Trophoblast cell (in vitro differentiated cells and primary cell): ENCODE measurements around the gene UNC13A.
A peak's percentile ranks its signal among the peaks of the same experiment; 100 is the strongest.

Source experiments
- DNase-seq, 2 donors: peaks; one replicate each; pipeline ENCODE4 v3.0.0-alpha.2; 2016
- H2AFZ ChIP-seq: 2 replicates; pipeline ENCODE4 v1.6.1; 2013; ENCODE audit warnings: low read length, moderate library complexity, mild to moderate bottlenecking; ENCODE audit not compliant: insufficient read depth, poor library complexity
- H2AK5ac ChIP-seq: 2 replicates; pipeline ENCODE4 v1.6.1; 2013; ENCODE audit warnings: mild to moderate bottlenecking, low read length
- H2BK120ac ChIP-seq: 2 replicates; pipeline ENCODE4 v1.6.1; 2013; ENCODE audit warnings: low read length, mild to moderate bottlenecking, moderate library complexity; ENCODE audit not compliant: insufficient read depth, poor library complexity
- H2BK12ac ChIP-seq: 2 replicates; pipeline ENCODE4 v1.6.1; 2013; ENCODE audit warnings: mild to moderate bottlenecking, low read length, moderate library complexity
- H2BK5ac ChIP-seq: 2 replicates; pipeline ENCODE4 v1.6.1; 2013; ENCODE audit warnings: low read length, low read depth, moderate library complexity, mild to moderate bottlenecking; ENCODE audit not compliant: poor library complexity
- H3K14ac ChIP-seq: 2 replicates; pipeline ENCODE4 v1.6.1; 2013; ENCODE audit warnings: mild to moderate bottlenecking, low read length
- H3K18ac ChIP-seq: 2 replicates; pipeline ENCODE4 v1.6.1; 2013; ENCODE audit warnings: mild to moderate bottlenecking, low read length
- H3K23ac ChIP-seq: 2 replicates; pipeline ENCODE4 v1.6.1; 2013; ENCODE audit warnings: low read length
- H3K27ac ChIP-seq: 2 replicates; pipeline ENCODE4 v1.5.1; 2013; ENCODE audit warnings: low read depth, mild to moderate bottlenecking, inconsistent platforms, low read length, moderate library complexity
- H3K27me3 ChIP-seq: 2 replicates; pipeline ENCODE4 v1.6.1; 2013; ENCODE audit warnings: inconsistent platforms, mild to moderate bottlenecking, low read length, moderate library complexity; ENCODE audit not compliant: insufficient read depth
- H3K36me3 ChIP-seq, 2 experiments: 1 replicate in 1 of 2; 2 replicates in 1 of 2; pipeline ENCODE4 v1.6.1; 2013; ENCODE audit warnings: low read length in 2 of 2, mild to moderate bottlenecking in 2 of 2, moderate library complexity in 1 of 2; ENCODE audit not compliant: insufficient read depth in 2 of 2, control insufficient read depth in 1 of 2
- H3K4ac ChIP-seq: 2 replicates; pipeline ENCODE4 v1.6.1; 2013; ENCODE audit warnings: low read depth, mild to moderate bottlenecking, low read length, moderate library complexity
- H3K4me1 ChIP-seq, 2 experiments: 1 replicate in 1 of 2; 2 replicates in 1 of 2; pipeline ENCODE4 v1.6.1; 2013; ENCODE audit warnings: low read length in 2 of 2, mild to moderate bottlenecking in 2 of 2, moderate library complexity in 1 of 2; ENCODE audit not compliant: insufficient read depth in 2 of 2, control insufficient read depth in 1 of 2
- H3K4me2 ChIP-seq: 2 replicates; pipeline ENCODE4 v1.6.1; 2013; ENCODE audit warnings: inconsistent platforms, mild to moderate bottlenecking, low read length, moderate library complexity
- H3K4me3 ChIP-seq: 2 replicates; pipeline ENCODE4 v1.5.1; 2013; ENCODE audit warnings: mild to moderate bottlenecking, low read depth, low read length, inconsistent platforms
- H3K79me1 ChIP-seq: one replicate; pipeline ENCODE4 v1.6.1; 2013; ENCODE audit warnings: low read length
- H3K79me2 ChIP-seq: 2 replicates; pipeline ENCODE4 v1.6.1; 2013; ENCODE audit warnings: low read length, mild to moderate bottlenecking; ENCODE audit not compliant: control insufficient read depth, insufficient read depth, poor library complexity
- H3K9ac ChIP-seq: 2 replicates; pipeline ENCODE4 v1.6.1; 2013; ENCODE audit warnings: mild to moderate bottlenecking, low read length
- H3K9me3 ChIP-seq: 2 replicates; pipeline ENCODE4 v1.6.1; 2013; ENCODE audit warnings: low read depth, mild to moderate bottlenecking, control low read depth, inconsistent platforms, low read length; ENCODE audit not compliant: insufficient read depth
- H4K12ac ChIP-seq: 2 replicates; pipeline ENCODE4 v1.6.1; 2013; ENCODE audit warnings: low read depth, mild to moderate bottlenecking, low read length, moderate library complexity
- H4K8ac ChIP-seq: 2 replicates; pipeline ENCODE4 v1.6.1; 2013; ENCODE audit warnings: low read depth, mild to moderate bottlenecking, low read length, moderate library complexity
- H4K91ac ChIP-seq: one replicate; pipeline ENCODE4 v1.6.1; 2013; ENCODE audit warnings: low read depth, mild to moderate bottlenecking, low read length, moderate library complexity
- WGBS: extraction: QIAGEN DNeasy Blood & Tissue Kit; methylation state at CpG from one replicate; pipeline ENCODE4 v1.1.7; 2013; ENCODE audit warnings: missing lambda C conversion rate; ENCODE audit not compliant: insufficient read length, insufficient coverage; ENCODE audit errors: extremely low coverage; 5-methylcytosine and 5-hydroxymethylcytosine counted together

UNC13A gene

DNA sequence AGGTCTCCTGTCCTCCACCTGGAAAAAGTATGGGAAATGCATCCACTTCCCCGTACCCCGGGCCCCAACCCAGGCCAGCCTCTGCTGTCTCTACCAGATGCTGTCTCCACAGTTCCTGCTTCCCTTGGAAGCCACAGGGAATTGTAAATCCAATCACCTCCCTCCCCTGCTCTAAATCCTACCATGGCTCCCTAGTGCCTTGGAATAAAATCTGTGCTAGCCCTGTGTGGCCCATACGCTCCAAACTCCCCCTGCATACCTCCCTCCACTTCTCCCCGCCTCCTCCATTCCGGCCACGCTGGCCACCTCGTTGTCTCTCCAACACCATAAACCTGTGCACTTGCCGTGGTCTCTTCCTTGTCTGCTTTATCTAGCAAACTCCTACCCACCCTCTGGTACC, 31.2 kb downstream of the UNC13A start:
- Histone ChIP-seq H4K8ac (no peak overlapping the region), H3K27ac (no peak overlapping the region), H3K4ac (no peak overlapping the region), H4K12ac (no peak overlapping the region), H3K4me2 (no peak overlapping the region), H3K79me1 (no peaks in the 10 kb centered on the region), H2AK5ac (no peak overlapping the region), H3K4me3 (no peak overlapping the region), H3K27me3 (no peaks in the 10 kb centered on the region), H3K9me3 (peaks cover 3% of the 10 kb centered on the region), H3K18ac (no peak overlapping the region), H3K14ac (no peak overlapping the region), H2BK12ac (no peak overlapping the region), H3K9ac (no peak overlapping the region), H3K4me1 (no peaks in the 10 kb centered on the region), H4K91ac (no peak overlapping the region), H3K23ac (no peak overlapping the region), H3K36me3 (no peaks in the 10 kb centered on the region), H3K79me2 (no peaks in the 10 kb centered on the region), H2BK5ac (no peak overlapping the region), H2BK120ac (no peak overlapping the region), H2AFZ (no peak overlapping the region)
- no peak for DNase-seq
- WGBS = no CpG with 5 or more reads among the region's 8 CpGs

DNA sequence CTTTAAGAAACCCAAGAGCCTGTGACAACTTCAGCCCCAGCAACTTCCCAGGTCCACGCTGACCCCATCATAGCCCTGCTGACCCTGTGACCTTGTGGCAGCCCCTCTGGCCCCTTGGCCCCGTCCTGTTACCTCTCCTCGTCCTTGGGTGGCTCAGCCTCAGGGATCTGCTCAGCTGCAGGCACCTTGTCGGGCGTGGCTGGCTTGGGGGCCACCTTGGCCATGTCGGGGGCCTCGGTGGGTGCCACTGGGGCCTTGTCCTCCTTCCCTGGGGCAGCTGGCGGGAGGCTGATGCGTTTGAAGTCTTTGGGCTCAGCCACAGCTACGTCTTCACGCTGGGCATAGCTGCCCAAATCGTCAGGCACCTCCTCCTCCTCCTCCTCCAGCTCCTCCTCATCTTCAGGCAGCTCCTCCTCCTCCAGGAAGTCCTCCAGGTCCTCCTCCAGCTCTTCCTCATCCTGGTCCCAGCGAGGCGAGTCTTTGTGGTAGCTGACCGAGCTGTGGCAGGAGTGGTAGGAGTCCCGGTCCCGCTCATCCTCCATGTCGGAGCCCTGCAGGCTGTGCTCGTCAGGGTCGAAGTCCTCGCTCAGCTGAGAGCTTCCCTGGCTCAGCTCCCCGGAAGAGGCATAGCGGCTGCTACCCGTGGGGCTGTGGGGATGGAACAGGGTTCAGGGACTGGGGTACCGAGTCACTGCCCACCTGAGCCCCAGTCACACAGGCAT, 32.2 kb downstream of the UNC13A start:
- H3K23ac ChIP-seq = no peak overlapping the region
- no peak overlapping the region for H3K14ac ChIP-seq
- no peaks in the 10 kb centered on the region for H3K36me3 ChIP-seq
- no peak overlapping the region for H2AFZ ChIP-seq
- H4K91ac ChIP-seq = no peak overlapping the region
- peaks cover 3% of the 10 kb centered on the region for H3K9me3 ChIP-seq
- H2BK12ac ChIP-seq = no peak overlapping the region
- no peak overlapping the region for H2BK5ac ChIP-seq
- H3K4ac ChIP-seq = no peak overlapping the region
- H3K4me2 ChIP-seq = no peak overlapping the region
- H4K8ac ChIP-seq = no peak overlapping the region
- H3K4me3 ChIP-seq = no peak overlapping the region
- H2AK5ac ChIP-seq = no peak overlapping the region
- no peak overlapping the region for H3K9ac ChIP-seq
- no CpG with 5 or more reads among the region's 25 CpGs for WGBS
- H2BK120ac ChIP-seq = no peak overlapping the region
- no peaks in the 10 kb centered on the region for H3K4me1 ChIP-seq
- no peaks in the 10 kb centered on the region for H3K79me1 ChIP-seq
- DNase-seq = no peak
- H4K12ac ChIP-seq = no peak overlapping the region
- H3K18ac ChIP-seq = no peak overlapping the region
- H3K27ac ChIP-seq = no peak overlapping the region
- H3K27me3 ChIP-seq = no peaks in the 10 kb centered on the region
- H3K79me2 ChIP-seq = no peaks in the 10 kb centered on the region

DNA sequence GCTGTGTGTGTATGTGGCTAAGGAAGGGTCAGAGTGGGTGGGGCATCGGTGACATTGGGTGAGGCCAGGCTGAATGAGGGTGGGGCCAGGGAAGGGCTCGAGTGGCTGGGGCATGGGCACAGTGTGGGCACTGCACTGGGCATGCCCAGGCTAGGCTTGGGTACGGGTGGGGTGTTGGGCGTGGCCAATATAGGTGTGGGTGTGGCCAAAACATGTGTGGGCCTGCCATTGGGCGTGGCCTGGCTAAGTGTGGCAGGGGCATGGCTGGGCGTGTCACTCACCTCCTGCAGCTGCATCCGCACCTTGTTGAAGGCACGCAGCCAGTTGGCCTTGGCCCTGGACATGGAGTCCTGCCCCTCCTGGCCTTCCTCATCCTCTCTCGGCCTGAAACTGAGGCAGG, 33.2 kb downstream of the UNC13A start:
- no peak for DNase-seq
- Histone ChIP-seq H3K4me3 (peak overlapping the region; percentile 0), H3K14ac (no peak overlapping the region), H3K23ac (no peak overlapping the region), H3K36me3 (no peaks in the 10 kb centered on the region), H3K4me1 (no peaks in the 10 kb centered on the region), H3K4me2 (no peak overlapping the region), H2AK5ac (no peak overlapping the region), H2BK12ac (no peak overlapping the region), H3K27me3 (no peaks in the 10 kb centered on the region), H4K8ac (no peak overlapping the region), H3K9me3 (peaks cover 3% of the 10 kb centered on the region), H2BK120ac (no peak overlapping the region), H3K4ac (no peak overlapping the region), H3K79me1 (no peaks in the 10 kb centered on the region), H3K9ac (no peak overlapping the region), H2AFZ (no peak overlapping the region), H4K91ac (no peak overlapping the region), H3K18ac (no peak overlapping the region), H3K27ac (no peak overlapping the region), H3K79me2 (no peaks in the 10 kb centered on the region), H2BK5ac (no peak overlapping the region), H4K12ac (no peak overlapping the region)
- no CpG with 5 or more reads among the region's 9 CpGs for WGBS

DNA sequence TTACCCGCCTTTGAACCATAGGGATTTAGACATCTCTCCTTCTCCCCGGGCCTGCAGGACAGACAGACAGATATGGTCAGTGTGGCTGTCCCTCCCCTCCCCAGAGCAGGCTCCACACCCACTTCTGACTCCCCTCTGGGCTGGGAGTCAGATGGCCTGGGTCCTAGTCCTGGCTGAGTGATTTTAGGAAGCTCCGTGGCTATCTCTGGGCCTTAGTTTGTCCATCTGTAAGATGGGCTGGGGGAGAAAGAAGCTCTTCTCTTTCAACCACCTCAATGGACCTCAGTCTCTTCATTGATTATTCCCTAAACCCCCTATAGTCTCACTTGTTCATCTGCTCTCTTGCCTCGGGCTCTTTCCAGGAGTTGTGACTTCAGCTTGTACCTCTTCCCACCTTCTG, 35.5 kb downstream of the UNC13A start:
- Histone ChIP-seq H3K4me1 (no peaks in the 10 kb centered on the region), H3K79me2 (no peaks in the 10 kb centered on the region), H3K4ac (no peak overlapping the region), H3K18ac (no peak overlapping the region), H2BK120ac (no peak overlapping the region), H3K27ac (no peak overlapping the region), H3K4me3 (no peak overlapping the region), H3K36me3 (no peaks in the 10 kb centered on the region), H3K79me1 (no peaks in the 10 kb centered on the region), H2AFZ (no peak overlapping the region), H3K9me3 (peaks cover 3% of the 10 kb centered on the region), H3K27me3 (no peaks in the 10 kb centered on the region), H3K23ac (no peak overlapping the region), H4K8ac (no peak overlapping the region), H2BK12ac (no peak overlapping the region), H3K4me2 (no peak overlapping the region), H4K12ac (no peak overlapping the region), H2BK5ac (no peak overlapping the region), H2AK5ac (no peak overlapping the region), H4K91ac (no peak overlapping the region), H3K9ac (no peak overlapping the region), H3K14ac (no peak overlapping the region)
- WGBS = no CpG with 5 or more reads among the region's 4 CpGs
- DNase-seq = no peak
